NT2/D1 (cell line): Measurements from ENCODE around the gene WDFY4.

Experiments
- DNase-seq: peaks from one replicate; pipeline ENCODE4 v3.0.0-alpha.2; 2011; ENCODE audit warnings: low read depth, low spot score
- H3K27me3 ChIP-seq: 2 replicates; pipeline ENCODE4 v1.6.0; 2011; ENCODE audit warnings: mild to moderate bottlenecking; ENCODE audit not compliant: insufficient read length, insufficient read depth
- H3K36me3 ChIP-seq: 2 replicates; pipeline ENCODE4 v1.6.1; 2011; ENCODE audit warnings: mild to moderate bottlenecking, low read length, mixed read lengths; ENCODE audit not compliant: insufficient read depth, insufficient read length
- H3K4me1 ChIP-seq: 2 replicates; pipeline ENCODE4 v1.5.1; 2011; ENCODE audit not compliant: insufficient read depth, insufficient read length
- H3K4me3 ChIP-seq: 2 replicates; pipeline ENCODE4 v1.5.1; 2011; ENCODE audit warnings: low read depth; ENCODE audit not compliant: insufficient read length
- H3K9ac ChIP-seq: 2 replicates; pipeline ENCODE4 v1.6.0; 2011; ENCODE audit warnings: low read depth; ENCODE audit not compliant: insufficient read length
- H3K9me3 ChIP-seq: 2 replicates; pipeline ENCODE4 v1.5.1; 2011; ENCODE audit warnings: mild to moderate bottlenecking, low read length; ENCODE audit not compliant: insufficient read depth
- SUZ12 ChIP-seq: IDR thresholded peaks from 2 replicates; pipeline ENCODE4 v1.6.1; 2011; ENCODE audit not compliant: insufficient read length, insufficient read depth; ENCODE audit errors: extremely low read depth
- YY1 ChIP-seq: IDR thresholded peaks from 2 replicates; pipeline ENCODE4 v1.6.1; 2011; ENCODE audit not compliant: insufficient read length, insufficient read depth
- ZNF274 ChIP-seq: IDR thresholded peaks from 2 replicates; pipeline ENCODE4 v1.6.1; 2011; ENCODE audit warnings: mild to moderate bottlenecking, low read depth, low read length

The WDFY4 gene

DNA sequence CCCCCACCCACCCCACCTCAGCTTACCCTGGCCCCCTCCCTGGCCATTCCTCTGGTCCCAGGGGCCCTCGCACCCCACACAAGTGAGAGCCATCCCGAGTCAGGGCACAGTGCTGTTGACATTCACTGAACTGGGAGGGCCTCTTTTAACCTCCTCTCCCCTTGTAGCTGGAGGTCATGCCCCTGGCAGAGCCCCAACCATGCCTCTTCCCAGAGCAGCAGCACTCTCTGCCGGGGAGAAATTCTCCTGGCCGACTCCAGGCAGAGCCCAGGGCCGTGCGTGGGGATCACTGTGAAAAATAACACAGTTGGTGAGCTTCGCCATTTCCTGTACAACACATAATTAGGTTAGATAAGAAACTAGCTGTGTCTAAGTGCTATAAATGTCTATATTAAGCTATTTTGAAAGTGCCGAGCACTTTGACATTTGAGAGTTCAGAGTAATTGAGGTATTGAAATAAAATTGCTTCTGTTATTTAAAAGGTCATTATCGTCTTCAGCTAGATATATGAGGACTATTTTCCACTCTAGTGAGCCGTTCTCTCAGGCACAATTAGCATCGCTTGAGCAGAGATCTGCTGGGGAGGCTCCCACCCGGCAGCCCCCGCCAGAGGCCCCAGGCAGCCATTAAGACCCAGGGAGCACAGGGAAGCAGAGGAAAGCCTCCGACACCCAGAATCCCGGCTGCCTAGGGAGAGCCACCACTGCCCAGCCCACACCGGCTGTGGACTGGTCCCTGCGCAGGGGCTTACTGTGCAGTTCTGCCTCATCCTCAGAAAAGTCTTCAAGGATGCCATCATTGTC, 317.4 kb downstream of the WDFY4 start:
- H3K36me3 ChIP-seq, result no peaks in the 10 kb centered on the region
- DNase-seq, result no peak
- no peaks in the 10 kb centered on the region for H3K27me3 ChIP-seq
- no peaks in the 10 kb centered on the region for H3K9me3 ChIP-seq
- no peak overlapping the region for H3K4me3 ChIP-seq
- no peak overlapping the region for H3K9ac ChIP-seq
- H3K4me1 ChIP-seq, result peaks cover 3% of the 10 kb centered on the region
- TF ChIP-seq SUZ12 (no peak), YY1 (no peak), ZNF274 (no peak)

DNA sequence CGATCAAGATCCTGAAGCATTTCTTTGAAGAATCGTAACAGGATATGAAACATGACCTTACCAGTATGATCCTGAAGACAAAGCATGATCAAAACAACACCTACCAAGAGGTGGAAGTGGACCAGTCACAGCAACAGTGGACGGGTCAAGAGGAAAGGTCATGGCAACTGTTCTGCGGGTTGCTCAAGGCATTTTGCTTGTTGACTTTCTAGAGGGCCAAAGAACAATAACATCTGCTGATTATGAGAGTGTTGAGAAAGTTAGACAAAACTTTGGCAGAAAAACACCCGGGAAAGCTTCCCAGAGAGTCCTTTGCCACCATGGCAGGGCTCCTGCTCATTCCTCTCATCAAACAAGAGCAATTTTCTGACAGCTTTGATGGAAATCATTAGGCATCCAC, 320.6 kb downstream of the WDFY4 start:
- Histone ChIP-seq H3K27me3 (no peaks in the 10 kb centered on the region), H3K36me3 (no peaks in the 10 kb centered on the region), H3K9ac (no peak overlapping the region), H3K4me3 (no peak overlapping the region), H3K9me3 (no peaks in the 10 kb centered on the region), H3K4me1 (peaks cover 3% of the 10 kb centered on the region)
- TF ChIP-seq SUZ12 (no peak), YY1 (no peak), ZNF274 (no peak)
- DNase-seq, result no peak

DNA sequence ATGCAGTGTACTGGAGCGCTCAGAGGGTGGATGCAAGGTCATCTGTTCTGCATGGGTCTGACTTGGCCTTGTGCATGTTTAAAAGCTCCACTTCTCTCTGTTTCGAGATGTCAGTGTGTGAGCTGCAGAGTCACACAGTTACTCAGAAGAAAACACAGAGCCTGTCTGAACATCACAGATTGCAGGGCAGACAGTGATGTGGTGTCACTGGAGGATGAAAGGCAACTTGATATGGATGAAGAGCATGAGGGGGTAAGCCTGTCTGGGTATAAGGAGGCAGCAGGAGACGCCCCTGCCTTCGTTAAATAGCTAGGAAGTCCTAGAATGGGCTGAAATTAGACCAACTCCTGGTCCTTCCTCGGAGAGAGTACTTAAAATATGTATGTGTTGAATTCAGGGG, 322.5 kb downstream of the WDFY4 start:
- Histone ChIP-seq H3K4me1 (peaks cover 2% of the 10 kb centered on the region), H3K4me3 (no peak overlapping the region), H3K9ac (no peak overlapping the region), H3K36me3 (no peaks in the 10 kb centered on the region), H3K9me3 (no peaks in the 10 kb centered on the region), H3K27me3 (no peaks in the 10 kb centered on the region)
- TF ChIP-seq ZNF274 (no peak), SUZ12 (no peak), YY1 (no peak)
- no peak for DNase-seq

DNA sequence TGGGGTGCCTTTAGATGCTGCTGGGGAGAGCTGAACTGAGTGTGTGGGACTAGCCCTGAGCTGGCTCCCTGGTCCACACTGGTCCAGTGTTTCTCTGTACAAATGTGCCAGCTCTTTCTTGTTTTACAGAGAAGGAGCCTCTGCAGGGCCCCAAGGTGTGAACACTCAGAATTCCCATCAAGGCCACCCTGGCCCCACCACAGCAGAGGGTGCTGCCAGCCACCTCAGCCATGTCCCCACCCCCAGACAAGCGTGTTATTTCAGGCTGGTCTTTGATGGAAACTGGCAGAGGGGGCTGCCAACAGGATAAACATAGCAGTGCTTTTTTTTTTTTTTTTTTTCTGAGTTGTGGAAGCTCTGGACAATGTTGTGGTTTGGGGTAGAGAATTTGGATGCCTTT, 323.4 kb downstream of the WDFY4 start:
- H3K9ac ChIP-seq, result no peak overlapping the region
- DNase-seq, result no peak
- H3K4me1 ChIP-seq, result peaks cover 3% of the 10 kb centered on the region
- no peaks in the 10 kb centered on the region for H3K36me3 ChIP-seq
- TF ChIP-seq ZNF274 (no peak), YY1 (no peak), SUZ12 (no peak)
- H3K27me3 ChIP-seq, result no peaks in the 10 kb centered on the region
- H3K9me3 ChIP-seq, result no peaks in the 10 kb centered on the region
- no peak overlapping the region for H3K4me3 ChIP-seq

DNA sequence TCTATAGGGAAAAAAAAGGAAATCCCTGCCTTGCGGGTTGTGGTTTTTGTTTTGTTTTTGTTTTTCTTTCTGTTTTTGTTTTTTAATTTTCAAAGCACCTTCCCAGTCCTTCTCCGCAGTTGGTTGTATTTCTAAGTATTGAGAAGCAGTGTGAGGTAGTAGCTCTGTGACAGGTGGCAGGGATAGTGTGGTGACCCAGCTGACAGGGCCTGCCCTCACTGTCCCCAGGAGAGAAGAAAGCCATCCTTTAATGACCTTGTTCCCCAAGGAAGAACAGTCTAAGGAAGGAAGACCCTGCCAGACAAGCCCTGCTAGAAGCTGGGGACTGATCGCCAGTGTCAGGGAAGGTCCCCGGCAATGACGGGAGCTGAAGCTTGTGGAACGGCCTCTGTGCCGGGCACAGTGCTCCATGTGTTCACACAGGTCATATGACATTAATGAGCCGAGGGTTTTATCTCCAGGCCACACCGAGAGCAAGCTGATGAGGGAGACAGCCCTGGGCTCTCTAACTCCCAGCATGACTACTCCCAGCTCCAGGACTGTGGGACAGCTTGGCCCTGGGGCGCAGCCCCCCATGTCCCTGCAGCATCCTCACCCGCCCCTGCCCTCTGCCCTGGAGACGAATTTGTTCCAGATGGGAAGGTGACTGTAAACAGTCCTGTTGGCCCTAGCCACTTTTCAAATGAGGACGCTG, 324.0 kb downstream of the WDFY4 start:
- H3K36me3 ChIP-seq, result no peaks in the 10 kb centered on the region
- no peak overlapping the region for H3K9ac ChIP-seq
- no peak for DNase-seq
- TF ChIP-seq YY1 (no peak), ZNF274 (no peak), SUZ12 (no peak)
- H3K27me3 ChIP-seq, result no peaks in the 10 kb centered on the region
- no peaks in the 10 kb centered on the region for H3K9me3 ChIP-seq
- H3K4me3 ChIP-seq, result no peak overlapping the region
- H3K4me1 ChIP-seq, result peaks cover 3% of the 10 kb centered on the region

DNA sequence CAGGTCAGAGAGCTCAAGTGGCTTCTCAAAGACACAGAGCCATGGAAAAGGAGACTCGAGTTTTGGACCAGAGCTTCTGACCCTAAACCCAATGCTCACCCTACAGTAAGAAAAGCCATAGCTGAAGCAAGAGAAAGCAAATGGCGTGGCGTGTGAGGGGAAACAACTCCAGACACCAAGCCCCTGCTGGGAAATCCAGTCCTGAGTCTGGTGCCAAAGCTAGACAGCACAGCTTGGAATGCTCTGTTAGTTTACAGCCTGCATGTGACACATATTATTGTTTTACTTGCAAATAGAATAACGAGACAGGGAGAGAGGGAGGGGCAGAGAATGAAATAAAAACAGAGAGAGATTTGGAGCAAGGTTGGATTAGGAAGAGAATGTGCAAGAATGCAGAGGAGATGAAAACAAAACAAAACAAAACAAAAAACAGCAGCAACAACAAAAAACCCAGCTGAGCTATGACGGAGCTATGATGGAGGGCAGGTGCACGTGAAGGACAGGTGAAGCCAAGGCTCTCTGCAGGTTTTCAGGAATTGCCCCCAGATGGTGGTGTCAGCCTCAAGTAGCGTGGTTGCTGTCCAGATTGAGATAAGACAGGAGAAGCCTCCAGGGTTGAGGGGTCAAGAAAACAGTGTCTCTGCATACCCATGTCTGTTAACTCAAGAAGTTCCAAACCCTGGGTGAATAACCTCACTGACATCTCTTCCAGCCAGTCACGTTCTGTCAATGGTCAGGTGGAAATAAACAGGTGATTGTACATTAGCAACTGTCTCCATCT, 324.7 kb downstream of the WDFY4 start:
- DNase-seq, result no peak
- no peak overlapping the region for H3K4me3 ChIP-seq
- H3K4me1 ChIP-seq, result peaks cover 3% of the 10 kb centered on the region
- no peak overlapping the region for H3K9ac ChIP-seq
- TF ChIP-seq YY1 (no peak), SUZ12 (no peak), ZNF274 (no peak)
- H3K9me3 ChIP-seq, result no peaks in the 10 kb centered on the region
- no peaks in the 10 kb centered on the region for H3K36me3 ChIP-seq
- H3K27me3 ChIP-seq, result no peaks in the 10 kb centered on the region

DNA sequence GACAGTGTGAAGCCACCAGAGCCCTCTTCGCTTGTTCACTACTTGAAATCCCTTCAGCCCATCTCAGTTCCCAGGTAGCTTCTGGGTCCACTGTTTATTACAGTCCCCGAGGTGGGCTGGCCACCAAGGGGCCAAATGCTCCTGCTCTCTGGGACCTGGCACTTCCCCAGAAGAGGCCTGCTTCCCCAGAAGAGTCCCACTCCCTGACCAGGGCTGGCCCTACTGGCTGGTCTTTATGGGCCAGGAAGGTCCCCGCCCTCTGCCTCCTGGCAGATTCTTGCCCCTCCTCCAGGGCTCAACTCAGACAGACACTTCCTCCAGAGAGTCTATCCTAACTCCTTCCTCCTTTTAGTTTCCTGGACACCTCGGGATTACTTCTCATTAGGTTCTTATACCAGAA, 325.6 kb downstream of the WDFY4 start:
- no peak overlapping the region for H3K9ac ChIP-seq
- no peaks in the 10 kb centered on the region for H3K36me3 ChIP-seq
- H3K9me3 ChIP-seq, result no peaks in the 10 kb centered on the region
- H3K4me3 ChIP-seq, result no peak overlapping the region
- no peak for DNase-seq
- no peaks in the 10 kb centered on the region for H3K27me3 ChIP-seq
- TF ChIP-seq YY1 (no peak), ZNF274 (no peak), SUZ12 (no peak)
- H3K4me1 ChIP-seq, result peaks cover 3% of the 10 kb centered on the region
